HG02840 (cell line): ENCODE results near the gene MYH7.

ENCODE experiments used
- ATAC-seq: cut with Tn5 transposase; IDR thresholded peaks from one replicate; pipeline ENCODE4 v1.9.1; 2021; ENCODE audit warnings: mild to moderate bottlenecking, moderate library complexity, moderate number of reproducible peaks; ENCODE audit not compliant: unreplicated experiment, low FRiP score

MYH7 gene

GRCh38 chr14:23377573-23378563 lies 57.6 kb downstream of the MYH7 start:
- no peak for ATAC-seq

- ATAC-seq: no peak
Measured at GRCh38 chr14:23377198-23377550, 58.3 kb downstream of the MYH7 start.

- ATAC-seq: no peak
Measured at GRCh38 chr14:23376482-23377197, 58.8 kb downstream of the MYH7 start, which contains the start of gene CMTM5. CMTM5 (plus strand) TSS chr14:23377046; CDS start chr14:23377252, 206 bp downstream.

- no peak for ATAC-seq
Measured at GRCh38 chr14:23375527-23376251, 59.8 kb downstream of the MYH7 start.

GRCh38 chr14:23373041-23373440 lies 62.4 kb downstream of the MYH7 start:
- ATAC-seq: no peak

- no peak for ATAC-seq
Measured at GRCh38 chr14:23372509-23372908, 63.0 kb downstream of the MYH7 start, which contains the start of gene IL25. IL25 (plus strand) TSS chr14:23372809.

- no peak for ATAC-seq
Measured at GRCh38 chr14:23371865-23372264, 63.6 kb downstream of the MYH7 start.

- ATAC-seq: no peak
Measured at GRCh38 chr14:23370221-23370620, 65.2 kb downstream of the MYH7 start.

GRCh38 chr14:23366426-23366921 lies 69.0 kb downstream of the MYH7 start:
- ATAC-seq: no peak

GRCh38 chr14:23365732-23366425 lies 69.6 kb downstream of the MYH7 start:
- no peak for ATAC-seq

GRCh38 chr14:23365036-23365731 lies 70.3 kb downstream of the MYH7 start, which contains the start of gene EFS:
EFS (minus strand) TSS chr14:23365172; CDS start chr14:23365025, 147 bp downstream.
- ATAC-seq: no peak

- ATAC-seq: no peak
Measured at GRCh38 chr14:23364164-23365035, 71.1 kb downstream of the MYH7 start.
